ENCODE data around the gene MYLK. TPM values are rescaled to one million over a fixed set of nuclear protein-coding genes. Genes with fewer than 3 reads are reported as not detected.

Gene MYLK
- total RNA-seq, 2 donors from 2014 or later = 4.7 to 6.6 TPM

GRCh38 chr3:123668906-123669305 is 215.2 kb downstream of the MYLK start:
- no peak for DNase-seq
- H3K36me3 Mint-ChIP-seq (ENCODE audit: low read depth) = no peaks in the 10 kb centered on the region

GRCh38 chr3:123667784-123668183 is 216.3 kb downstream of the MYLK start:
- Mint-ChIP-seq H3K4me1 (no peaks in the 10 kb centered on the region), H3K4me3 (no peak overlapping the region), H3K9me3 (no peaks in the 10 kb centered on the region), H3K27me3 (ENCODE audit: insufficient read depth) (peaks cover 10% of the 10 kb centered on the region), H3K27ac (no peak overlapping the region), H3K36me3 (ENCODE audit: low read depth) (no peaks in the 10 kb centered on the region)
- Histone ChIP-seq H3K4me3 (ENCODE audit: low read length) (no peak overlapping the region), H3K27me3 (ENCODE audit: control insufficient read depth, insufficient read depth, low read length, poor library complexity, severe bottlenecking) (no peaks in the 10 kb centered on the region), H3K36me3 (ENCODE audit: control insufficient read depth, insufficient read depth, low read length) (no peaks in the 10 kb centered on the region), H3K27ac (ENCODE audit: low read depth, low read length) (no peak overlapping the region), H3K9ac (ENCODE audit: extremely low read depth, low read length, poor library complexity, severe bottlenecking) (no peak overlapping the region), H3K4me1 (ENCODE audit: control insufficient read depth, insufficient read depth, low read length) (no peaks in the 10 kb centered on the region), H3K9me3 (ENCODE audit: control insufficient read depth, low read length) (no peaks in the 10 kb centered on the region)
- WGBS, 2 experiments (ENCODE audit: insufficient coverage in 1 of 2, insufficient read length in 1 of 2) = 94 to 97% methylated on average over 3 to 5 of the region's 6 CpGs
- DNase-seq = no peak
- TF ChIP-seq CTCF (conservative IDR thresholded peaks at IDR 0.05) = no peak

More at GRCh38 chr3:123668906-123669305, 215.2 kb downstream of the MYLK start:
- H3K36me3 ChIP-seq (ENCODE audit: control insufficient read depth, insufficient read depth, low read length) = no peaks in the 10 kb centered on the region
- H3K4me1 ChIP-seq (ENCODE audit: control insufficient read depth, insufficient read depth, low read length) = no peaks in the 10 kb centered on the region
- Mint-ChIP-seq H3K27ac (no peak overlapping the region), H3K4me1 (peaks cover 1% of the 10 kb centered on the region), H3K9me3 (no peaks in the 10 kb centered on the region), H3K27me3 (ENCODE audit: insufficient read depth) (peaks cover 12% of the 10 kb centered on the region), H3K4me3 (no peak overlapping the region)
- 92 to 100% methylated on average over 4 to 7 of the region's 8 CpGs for WGBS, 2 experiments (ENCODE audit: insufficient coverage in 1 of 2, insufficient read length in 1 of 2)
- no peak overlapping the region for H3K9ac ChIP-seq (ENCODE audit: extremely low read depth, low read length, poor library complexity, severe bottlenecking)
- H3K27me3 ChIP-seq (ENCODE audit: control insufficient read depth, insufficient read depth, low read length, poor library complexity, severe bottlenecking) = no peaks in the 10 kb centered on the region
- no peaks in the 10 kb centered on the region for H3K9me3 ChIP-seq (ENCODE audit: control insufficient read depth, low read length)
- H3K4me3 ChIP-seq (ENCODE audit: low read length) = no peak overlapping the region
- no peak for TF ChIP-seq CTCF (conservative IDR thresholded peaks at IDR 0.05)
- H3K27ac ChIP-seq (ENCODE audit: low read depth, low read length) = no peak overlapping the region

GRCh38 chr3:123664753-123665152 is 219.4 kb downstream of the MYLK start:
- H3K4me1 Mint-ChIP-seq = no peaks in the 10 kb centered on the region
- Histone ChIP-seq H3K27me3 (ENCODE audit: control insufficient read depth, insufficient read depth, low read length, poor library complexity, severe bottlenecking) (no peaks in the 10 kb centered on the region), H3K36me3 (ENCODE audit: control insufficient read depth, insufficient read depth, low read length) (no peaks in the 10 kb centered on the region), H3K4me3 (ENCODE audit: low read length) (no peak overlapping the region), H3K9ac (ENCODE audit: extremely low read depth, low read length, poor library complexity, severe bottlenecking) (no peak overlapping the region), H3K27ac (ENCODE audit: low read depth, low read length) (no peak overlapping the region), H3K4me1 (ENCODE audit: control insufficient read depth, insufficient read depth, low read length) (no peaks in the 10 kb centered on the region), H3K9me3 (ENCODE audit: control insufficient read depth, low read length) (no peaks in the 10 kb centered on the region)
- H3K4me3 Mint-ChIP-seq = no peak overlapping the region
- no peak overlapping the region for H3K27ac Mint-ChIP-seq
- no peaks in the 10 kb centered on the region for H3K9me3 Mint-ChIP-seq
- TF ChIP-seq CTCF (conservative IDR thresholded peaks at IDR 0.05) = no peak
- H3K36me3 Mint-ChIP-seq (ENCODE audit: low read depth) = no peaks in the 10 kb centered on the region
- peaks cover 37% of the 10 kb centered on the region for H3K27me3 Mint-ChIP-seq (ENCODE audit: insufficient read depth)
- DNase-seq = no peak

Data from endodermal cell (in vitro differentiated cells).